Progenitor cell of endocrine pancreas (in vitro differentiated cells): ENCODE data around the gene ULK4. TPM values are rescaled to one million over a fixed set of nuclear protein-coding genes. Genes with fewer than 3 reads are reported as not detected.

ENCODE experiments used
- DNase-seq: peaks from one replicate; pipeline ENCODE4 v3.0.0; 2021; ENCODE audit warnings: low spot score; ENCODE audit not compliant: unreplicated experiment
- H3K27ac Mint-ChIP-seq: 2 replicates; pipeline ENCODE4 v1.8.0; 2021; ENCODE audit warnings: mild to moderate bottlenecking, moderate library complexity, mixed read lengths
- H3K27me3 Mint-ChIP-seq: 2 replicates; pipeline ENCODE4 v1.8.0; 2021; ENCODE audit warnings: mixed read lengths
- H3K36me3 Mint-ChIP-seq: 2 replicates; pipeline ENCODE4 v1.8.0; 2022; ENCODE audit warnings: mixed read lengths; ENCODE audit not compliant: insufficient read depth
- H3K4me1 Mint-ChIP-seq: 2 replicates; pipeline ENCODE4 v1.8.0; 2021; ENCODE audit warnings: low read depth, mixed read lengths
- H3K4me3 Mint-ChIP-seq: 2 replicates; pipeline ENCODE4 v1.8.0; 2021; ENCODE audit warnings: low read depth, mild to moderate bottlenecking, moderate library complexity, mixed read lengths
- H3K9me3 Mint-ChIP-seq: 2 replicates; pipeline ENCODE4 v1.8.0; 2021; ENCODE audit warnings: low read depth, mixed read lengths
- CTCF ChIP-seq: fragments of 200-600 bp; sonication (generic); IDR thresholded peaks from one replicate; pipeline ENCODE4 v1.5.0; 2021; ENCODE audit warnings: antibody characterized with exemption, mild to moderate bottlenecking; ENCODE audit not compliant: unreplicated experiment
- total RNA-seq: library from RNA; stranded (reverse); gene quantifications from 2 replicates; pipeline ENCODE4 v1.2.1, GENCODE V29; 2021

ULK4 gene
- total RNA-seq, 1 donor from 2014 or later, result 14.2 TPM

DNA sequence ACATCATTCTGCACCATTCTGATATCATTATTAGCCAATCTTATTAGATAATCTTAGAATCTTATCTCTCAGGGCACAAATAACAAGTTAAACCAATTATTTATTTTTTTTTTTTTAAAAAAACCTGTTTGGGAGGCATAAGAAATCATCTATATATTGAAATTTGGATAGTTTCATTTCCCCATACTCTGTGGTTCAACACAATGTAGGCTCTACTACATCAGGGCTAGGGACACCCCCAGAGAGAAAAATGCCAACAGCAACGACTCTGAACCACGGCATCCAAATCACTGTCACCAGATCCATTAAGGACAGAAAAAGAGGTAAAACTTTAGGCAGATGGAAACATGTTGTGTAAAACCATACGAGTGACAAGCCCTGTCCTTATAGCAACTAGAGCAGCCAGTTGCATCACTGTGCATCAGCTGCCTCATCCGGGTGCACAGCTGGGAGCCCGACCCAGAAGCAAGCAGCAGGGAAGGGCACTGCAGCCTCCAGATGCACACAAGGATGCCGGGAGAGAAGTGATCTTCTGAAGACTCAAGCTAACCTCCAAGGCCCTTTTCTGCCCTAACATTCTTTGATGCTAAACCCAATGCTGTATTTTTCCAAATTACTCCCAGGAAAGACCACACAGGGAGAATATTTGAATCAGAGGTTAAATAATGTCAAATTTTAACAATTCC lies 381.5 kb downstream of the ULK4 start:
- no peak for DNase-seq
- no peak overlapping the region for H3K27ac Mint-ChIP-seq
- H3K9me3 Mint-ChIP-seq, result no peaks in the 10 kb centered on the region
- peaks cover 2% of the 10 kb centered on the region for H3K36me3 Mint-ChIP-seq
- no peaks in the 10 kb centered on the region for H3K27me3 Mint-ChIP-seq
- H3K4me1 Mint-ChIP-seq, result no peaks in the 10 kb centered on the region
- no peak overlapping the region for H3K4me3 Mint-ChIP-seq
- no peak for TF ChIP-seq CTCF

DNA sequence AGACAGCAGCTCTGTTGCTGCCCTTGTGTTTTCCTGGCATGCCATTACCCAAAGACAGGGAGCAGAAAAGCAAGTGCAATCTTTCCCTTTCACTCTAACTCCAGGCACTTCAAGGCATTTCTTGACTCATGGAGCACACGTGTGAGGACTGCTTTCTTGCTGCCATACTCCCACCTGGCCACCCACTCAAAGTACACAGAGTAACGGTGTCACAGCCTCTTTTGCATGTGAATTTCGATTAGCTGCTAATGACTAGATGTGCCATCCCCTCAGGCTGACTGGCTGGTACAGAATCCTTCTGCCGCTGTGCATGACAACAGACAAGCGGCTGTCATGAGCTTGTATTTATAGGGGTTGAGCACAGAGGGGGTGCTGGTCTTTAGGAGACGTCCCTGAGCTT lies 382.0 kb downstream of the ULK4 start:
- no peak for DNase-seq
- Mint-ChIP-seq H3K9me3 (no peaks in the 10 kb centered on the region), H3K36me3 (peaks cover 2% of the 10 kb centered on the region), H3K4me3 (no peak overlapping the region), H3K27me3 (no peaks in the 10 kb centered on the region), H3K4me1 (no peaks in the 10 kb centered on the region), H3K27ac (no peak overlapping the region)
- TF ChIP-seq CTCF, result no peak

DNA sequence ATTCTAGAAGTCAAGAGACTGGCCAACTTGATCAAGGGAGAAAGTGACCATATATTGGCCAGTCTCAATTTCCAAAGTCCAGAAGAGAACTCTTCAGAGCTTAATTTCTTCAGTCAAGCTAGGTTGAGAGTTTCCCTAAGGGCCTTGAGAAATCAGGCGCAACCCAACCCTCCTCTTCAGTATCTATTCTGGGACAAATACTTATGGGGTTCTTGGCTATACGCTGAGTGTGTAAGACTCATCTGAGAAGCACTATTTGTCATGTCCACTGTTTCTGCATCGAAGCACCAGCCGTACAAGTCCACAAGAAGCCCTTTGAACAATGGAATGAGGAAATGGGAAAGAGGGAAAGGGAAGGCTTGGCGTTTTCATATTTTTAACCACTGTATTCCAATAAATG lies 383.1 kb downstream of the ULK4 start:
- H3K27me3 Mint-ChIP-seq, result no peaks in the 10 kb centered on the region
- no peak overlapping the region for H3K27ac Mint-ChIP-seq
- peaks cover 2% of the 10 kb centered on the region for H3K36me3 Mint-ChIP-seq
- no peak for DNase-seq
- TF ChIP-seq CTCF, result no peak
- no peak overlapping the region for H3K4me3 Mint-ChIP-seq
- no peaks in the 10 kb centered on the region for H3K4me1 Mint-ChIP-seq
- no peaks in the 10 kb centered on the region for H3K9me3 Mint-ChIP-seq

DNA sequence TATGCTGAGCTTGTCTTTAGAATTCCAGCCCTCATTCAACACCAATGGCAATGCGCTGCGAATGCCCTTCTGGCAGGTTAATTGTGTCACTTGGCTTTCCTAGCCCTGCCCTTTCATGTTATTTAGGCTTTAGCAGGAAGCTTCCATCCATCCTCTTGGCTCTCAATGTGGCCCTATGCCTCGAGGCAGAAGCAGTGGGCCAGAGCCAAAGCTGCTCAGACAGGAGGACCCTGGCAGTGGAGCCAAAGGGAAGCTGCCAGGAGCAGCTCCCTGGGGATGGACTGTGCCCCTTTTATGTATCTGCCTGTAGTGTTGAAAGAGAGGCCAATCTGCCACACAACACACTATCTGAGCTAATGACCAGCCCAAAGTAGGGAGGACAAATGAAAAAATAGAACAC lies 386.2 kb downstream of the ULK4 start:
- TF ChIP-seq CTCF, result no peak
- Mint-ChIP-seq H3K4me3 (no peak overlapping the region), H3K4me1 (no peaks in the 10 kb centered on the region), H3K9me3 (no peaks in the 10 kb centered on the region), H3K36me3 (peaks cover 2% of the 10 kb centered on the region), H3K27ac (no peak overlapping the region), H3K27me3 (no peaks in the 10 kb centered on the region)
- no peak for DNase-seq

DNA sequence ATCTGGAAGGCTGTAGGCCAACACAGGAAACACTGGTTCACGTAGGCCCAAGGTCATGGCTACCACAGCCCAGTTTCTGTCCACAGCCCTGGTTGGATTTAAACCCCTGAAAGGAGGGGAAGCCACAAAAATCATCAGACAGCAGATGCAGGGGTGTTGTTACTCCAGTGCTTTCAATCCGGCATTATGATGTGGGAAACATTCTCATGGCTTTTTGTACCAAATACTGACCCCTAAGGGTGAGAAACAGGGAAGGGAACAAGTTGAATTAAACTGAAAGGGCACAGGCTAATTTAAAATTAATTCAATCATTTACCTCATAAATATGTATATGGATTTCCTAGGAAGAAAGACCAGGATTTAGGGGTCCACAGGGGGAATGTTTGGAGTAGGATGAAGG lies 387.0 kb downstream of the ULK4 start:
- H3K27ac Mint-ChIP-seq, result no peak overlapping the region

More for the DNA sequence above, 387.0 kb downstream of the ULK4 start:
- DNase-seq, result no peak
- TF ChIP-seq CTCF, result no peak
- Mint-ChIP-seq H3K4me1 (no peaks in the 10 kb centered on the region), H3K27me3 (no peaks in the 10 kb centered on the region), H3K36me3 (peaks cover 2% of the 10 kb centered on the region), H3K4me3 (no peak overlapping the region), H3K9me3 (no peaks in the 10 kb centered on the region)
